ENCODE results near the gene PCDH9. TPM values are rescaled to one million over a fixed set of nuclear protein-coding genes. Genes with fewer than 3 reads are reported as not detected.

PCDH9 gene
- total and polyA plus RNA-seq, 11 donors, result 3.0 to 39.6 (median 21.6) TPM

- Histone ChIP-seq H3K36me3 (no peaks in the 10 kb centered on the region), H3K4me3 (no peak overlapping the region), H3K4me1 (peaks cover 0 to 6% (median 0%) of the 10 kb centered on the region in 12 donors), H3K9me3 (peaks cover 0 to 4% (median 0%) of the 10 kb centered on the region in 12 donors), H3K27me3 (no peaks in the 10 kb centered on the region), H3K27ac (no peak overlapping the region)
- TF ChIP-seq, protein P1, sequence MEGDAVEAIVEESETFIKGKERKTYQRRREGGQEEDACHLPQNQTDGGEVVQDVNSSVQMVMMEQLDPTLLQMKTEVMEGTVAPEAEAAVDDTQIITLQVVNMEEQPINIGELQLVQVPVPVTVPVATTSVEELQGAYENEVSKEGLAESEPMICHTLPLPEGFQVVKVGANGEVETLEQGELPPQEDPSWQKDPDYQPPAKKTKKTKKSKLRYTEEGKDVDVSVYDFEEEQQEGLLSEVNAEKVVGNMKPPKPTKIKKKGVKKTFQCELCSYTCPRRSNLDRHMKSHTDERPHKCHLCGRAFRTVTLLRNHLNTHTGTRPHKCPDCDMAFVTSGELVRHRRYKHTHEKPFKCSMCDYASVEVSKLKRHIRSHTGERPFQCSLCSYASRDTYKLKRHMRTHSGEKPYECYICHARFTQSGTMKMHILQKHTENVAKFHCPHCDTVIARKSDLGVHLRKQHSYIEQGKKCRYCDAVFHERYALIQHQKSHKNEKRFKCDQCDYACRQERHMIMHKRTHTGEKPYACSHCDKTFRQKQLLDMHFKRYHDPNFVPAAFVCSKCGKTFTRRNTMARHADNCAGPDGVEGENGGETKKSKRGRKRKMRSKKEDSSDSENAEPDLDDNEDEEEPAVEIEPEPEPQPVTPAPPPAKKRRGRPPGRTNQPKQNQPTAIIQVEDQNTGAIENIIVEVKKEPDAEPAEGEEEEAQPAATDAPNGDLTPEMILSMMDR (IDR thresholded peaks at IDR 0.05), result no peak
- TF ChIP-seq POLR2A (IDR thresholded peaks at IDR 0.05), result no peak
- intact Hi-C loops (cut with DNase I), result no loop called here
- WGBS, 4 donors, result 44 to 76% (median 48%) methylated on average over 2 of the region's 2 CpGs
- no peak for ATAC-seq
- no peak for DNase-seq
These were observed 61.8 kb downstream of the PCDH9 start for GRCh38 chr13:67168384-67168783.

DNA sequence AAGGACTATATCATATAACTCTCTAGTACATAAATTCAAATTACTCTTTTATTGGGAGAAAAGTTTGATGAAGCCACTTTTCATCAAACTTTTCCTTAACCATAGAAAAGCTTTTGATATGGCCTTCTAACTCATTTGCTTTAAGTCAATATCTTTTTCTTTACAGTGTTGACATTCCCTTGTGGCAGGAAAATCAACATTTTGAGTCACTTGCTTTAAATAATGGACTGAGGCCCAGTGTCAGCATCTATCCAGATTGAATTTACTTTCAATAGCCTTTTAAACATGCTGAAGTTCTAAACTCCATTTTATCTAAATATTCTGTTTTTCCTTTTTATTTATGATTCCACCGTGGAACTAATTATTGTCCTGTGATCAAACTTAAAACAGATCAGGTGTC is 62.7 kb downstream of the PCDH9 start:
- TF ChIP-seq, protein P1 (IDR thresholded peaks at IDR 0.05), result no peak
- 89 to 93% (median 92%) methylated on average over 1 of the region's 1 CpG for WGBS, 4 donors
- Histone ChIP-seq H3K4me3 (no peak overlapping the region), H3K9me3 (peaks cover 0 to 4% (median 0%) of the 10 kb centered on the region in 12 donors), H3K36me3 (no peaks in the 10 kb centered on the region), H3K4me1 (peaks cover 0 to 2% (median 0%) of the 10 kb centered on the region in 12 donors), H3K27me3 (no peaks in the 10 kb centered on the region), H3K27ac (no peak overlapping the region)
- no peak for ATAC-seq
- intact Hi-C loops (cut with DNase I), result no loop called here
- no peak for DNase-seq

DNA sequence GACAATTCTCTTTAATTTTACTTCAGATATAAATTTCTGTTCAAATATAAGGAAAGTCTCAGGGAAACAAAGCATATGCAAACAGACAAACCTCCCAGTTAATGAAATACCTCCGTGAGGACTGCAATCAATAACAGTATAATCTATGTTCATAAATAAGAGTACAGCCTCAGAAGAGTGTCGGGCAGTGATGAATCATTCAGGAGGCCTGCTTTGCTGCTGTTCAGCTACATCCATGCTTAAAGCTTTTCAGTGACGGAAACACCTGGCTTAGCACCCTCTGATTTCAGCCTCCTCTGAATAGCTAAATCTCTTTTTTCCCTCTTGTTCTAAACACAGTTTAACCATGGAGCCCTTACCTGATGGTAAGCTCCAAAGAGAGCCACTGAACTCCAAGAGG is 69.0 kb downstream of the PCDH9 start:
- intact Hi-C loops (cut with DNase I), result no loop called here
- H3K36me3 ChIP-seq, result no peaks in the 10 kb centered on the region
- DNase-seq, result no peak
- TF ChIP-seq, protein P1 (IDR thresholded peaks at IDR 0.05), result no peak
- TF ChIP-seq POLR2A (IDR thresholded peaks at IDR 0.05), result no peak
- WGBS, 4 donors, result 86 to 98% (median 94%) methylated on average over 3 of the region's 3 CpGs
- H3K4me1 ChIP-seq, result peaks cover 0 to 4% (median 0%) of the 10 kb centered on the region in 12 donors
- ATAC-seq, result no peak
- H3K27me3 ChIP-seq, result no peaks in the 10 kb centered on the region
- no peak overlapping the region for H3K4me3 ChIP-seq
- no peak overlapping the region for H3K27ac ChIP-seq
- H3K9me3 ChIP-seq, result peaks cover 0 to 4% (median 0%) of the 10 kb centered on the region in 12 donors

GRCh38 chr13:67158903-67159302 is 71.2 kb downstream of the PCDH9 start:
- no peaks in the 10 kb centered on the region for H3K27me3 ChIP-seq
- H3K27ac ChIP-seq, result no peak overlapping the region
- H3K4me3 ChIP-seq, result no peak overlapping the region
- ATAC-seq (no peak), DNase-seq (no peak)
- TF ChIP-seq, protein P1 (IDR thresholded peaks at IDR 0.05), result no peak
- no peak for TF ChIP-seq POLR2A (IDR thresholded peaks at IDR 0.05)
- H3K4me1 ChIP-seq, result peaks cover 0 to 4% (median 0%) of the 10 kb centered on the region in 12 donors
- peaks cover 0 to under 1% (median 0%) of the 10 kb centered on the region in 12 donors for H3K9me3 ChIP-seq
- intact Hi-C loops (cut with DNase I), result no loop called here
- no peaks in the 10 kb centered on the region for H3K36me3 ChIP-seq
- WGBS, 4 donors, result 85 to 94% (median 90%) methylated on average over 5 of the region's 5 CpGs

Measured in heart left ventricle (tissue), 16 donors.